PC-9 (cell line): Measurements from ENCODE around the gene RIBC2. TPM values are rescaled to one million over a fixed set of nuclear protein-coding genes. Genes with fewer than 3 reads are reported as not detected.

ENCODE experiments used
- BruUV-seq: library from RNA; stranded (reverse); fragments of 400-500 nt; replicated peaks from 2 replicates; lab custom pipeline; 2021; lab: Mats Ljungman, UMichigan
- CTCF ChIA-PET: fragments of 300-600 bp; sonication (Branson Sonifier 250); formaldehyde crosslinking; loops from one replicate; lab custom pipeline; 2022; ENCODE audit warnings: antibody characterized with exemption; lab: Charles Lee
- POLR2A ChIA-PET: fragments of 300-600 bp; sonication (Branson Sonifier 250); formaldehyde crosslinking; loops from one replicate; lab custom pipeline; 2022; ENCODE audit warnings: antibody characterized with exemption; ENCODE audit not compliant: unreplicated experiment; lab: Charles Lee
- DNase-seq, 2 experiments: peaks; one replicate each; pipeline versions ENCODE4 v3.0.0 to v3.0.0-alpha.2; 2015 to 2022; ENCODE audit warnings: mixed read lengths in 1 of 2
- H2AFZ ChIP-seq: fragments of 200-600 bp; sonication (generic); 2 replicates; pipeline ENCODE4 v1.8.1; 2017; ENCODE audit warnings: antibody characterized with exemption
- H3F3A ChIP-seq: fragments of 200-600 bp; sonication (generic); 2 replicates; pipeline ENCODE4 v1.8.1; 2017; ENCODE audit warnings: antibody characterized with exemption, mild to moderate bottlenecking, low read depth; ENCODE audit not compliant: insufficient read depth
- H3K27ac ChIP-seq: fragments of 200-600 bp; sonication (generic); 2 replicates; pipeline ENCODE4 v1.6.1; 2016; ENCODE audit warnings: mixed run types
- H3K27me3 ChIP-seq: fragments of 200-600 bp; sonication (generic); 2 replicates; pipeline ENCODE4 v1.6.1; 2016; ENCODE audit warnings: low read depth, mixed run types; ENCODE audit not compliant: insufficient read depth
- H3K36me3 ChIP-seq: fragments of 200-600 bp; sonication (generic); 2 replicates; pipeline ENCODE4 v1.6.1; 2016; ENCODE audit warnings: low read depth, mixed run types
- H3K4me1 ChIP-seq: fragments of 200-600 bp; sonication (generic); replicated peaks from 2 replicates; pipeline ENCODE4 v1.6.1; 2016; ENCODE audit warnings: mixed run types; ENCODE audit not compliant: insufficient read depth
- H3K4me2 ChIP-seq: fragments of 200-600 bp; sonication (generic); 2 replicates; pipeline ENCODE4 v1.6.1; 2017; ENCODE audit warnings: mixed run types
- H3K4me3 ChIP-seq: fragments of 200-600 bp; sonication (generic); 2 replicates; pipeline ENCODE4 v1.6.1; 2016; ENCODE audit warnings: mixed run types
- H3K79me2 ChIP-seq: fragments of 200-600 bp; sonication (generic); 2 replicates; pipeline ENCODE4 v1.6.1; 2017; ENCODE audit warnings: low read depth, mixed run types
- H3K9me2 ChIP-seq: fragments of 200-600 bp; sonication (generic); 2 replicates; pipeline ENCODE4 v1.8.1; 2017; ENCODE audit warnings: mild to moderate bottlenecking; ENCODE audit not compliant: insufficient read depth
- H3K9me3 ChIP-seq: fragments of 200-600 bp; sonication (generic); 2 replicates; pipeline ENCODE4 v1.8.1; 2016; ENCODE audit warnings: low read depth; ENCODE audit not compliant: insufficient read depth
- H4K20me1 ChIP-seq: fragments of 200-600 bp; sonication (generic); 2 replicates; pipeline ENCODE4 v1.8.1; 2017; ENCODE audit not compliant: insufficient read depth
- EZH2 ChIP-seq: fragments of 200-600 bp; sonication (generic); IDR thresholded peaks from 2 replicates; pipeline ENCODE4 v1.8.0; 2017; ENCODE audit warnings: antibody characterized with exemption, low read depth
- intact Hi-C: fragments of 100-400 bp; cut with micrococcal nuclease; formaldehyde crosslinking; loops from one replicate; pipeline ENCODE4 v1.10.0; 2022; ENCODE audit not compliant: unreplicated experiment
- total RNA-seq: library from RNA; stranded (reverse); gene quantifications from 2 replicates; pipeline ENCODE4 v1.2.3, GENCODE V29; 2021
- TF ChIP-seq, protein P1 (sequence below): fragments of 200-600 bp; sonication (generic); conservative IDR thresholded peaks from 2 replicates; pipeline ENCODE4 v1.6.1; 2017; ENCODE audit warnings: mixed run types, antibody characterized with exemption, mild to moderate bottlenecking, moderate library complexity

Gene RIBC2
- total RNA-seq, 1 experiment from 2014 or later, result 11.0 TPM

DNA sequence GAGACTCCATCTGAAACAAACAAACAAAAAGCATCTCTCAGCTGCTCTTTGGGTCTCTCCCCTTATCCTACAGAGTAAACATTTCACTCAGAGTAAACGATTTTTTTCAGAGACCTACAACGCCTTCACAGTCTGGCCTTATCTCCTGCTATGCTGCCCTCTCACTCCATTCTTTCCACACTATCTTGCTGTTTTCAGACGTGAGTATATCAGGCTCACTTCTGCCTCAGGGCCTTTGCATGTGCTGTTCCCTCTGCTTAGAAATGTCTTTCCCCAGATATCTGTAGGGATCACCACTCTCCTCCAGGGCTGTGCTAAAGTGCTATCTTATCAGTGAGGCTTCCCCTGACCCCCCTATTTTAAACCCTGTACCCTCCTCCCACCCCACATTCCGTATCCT lies 6.5 kb downstream of the RIBC2 start:
- intact Hi-C loops, result loop anchor here (5.0 kb wide), 2 partner anchors 97 to 153 kb away; no protein-coding TSS in a partner anchor
- Histone ChIP-seq H3K4me1 (peaks cover 19% of the 10 kb centered on the region), H3K79me2 (no peaks in the 10 kb centered on the region), H3K9me2 (no peaks in the 10 kb centered on the region), H3K27me3 (no peaks in the 10 kb centered on the region), H4K20me1 (no peaks in the 10 kb centered on the region), H3K36me3 (no peaks in the 10 kb centered on the region), H2AFZ (no peak overlapping the region), H3F3A (peaks cover 24% of the 10 kb centered on the region), H3K4me3 (no peak overlapping the region), H3K4me2 (no peak overlapping the region), H3K27ac (no peak overlapping the region), H3K9me3 (no peaks in the 10 kb centered on the region)
- DNase-seq, result no peak
- TF ChIP-seq, protein P1, sequence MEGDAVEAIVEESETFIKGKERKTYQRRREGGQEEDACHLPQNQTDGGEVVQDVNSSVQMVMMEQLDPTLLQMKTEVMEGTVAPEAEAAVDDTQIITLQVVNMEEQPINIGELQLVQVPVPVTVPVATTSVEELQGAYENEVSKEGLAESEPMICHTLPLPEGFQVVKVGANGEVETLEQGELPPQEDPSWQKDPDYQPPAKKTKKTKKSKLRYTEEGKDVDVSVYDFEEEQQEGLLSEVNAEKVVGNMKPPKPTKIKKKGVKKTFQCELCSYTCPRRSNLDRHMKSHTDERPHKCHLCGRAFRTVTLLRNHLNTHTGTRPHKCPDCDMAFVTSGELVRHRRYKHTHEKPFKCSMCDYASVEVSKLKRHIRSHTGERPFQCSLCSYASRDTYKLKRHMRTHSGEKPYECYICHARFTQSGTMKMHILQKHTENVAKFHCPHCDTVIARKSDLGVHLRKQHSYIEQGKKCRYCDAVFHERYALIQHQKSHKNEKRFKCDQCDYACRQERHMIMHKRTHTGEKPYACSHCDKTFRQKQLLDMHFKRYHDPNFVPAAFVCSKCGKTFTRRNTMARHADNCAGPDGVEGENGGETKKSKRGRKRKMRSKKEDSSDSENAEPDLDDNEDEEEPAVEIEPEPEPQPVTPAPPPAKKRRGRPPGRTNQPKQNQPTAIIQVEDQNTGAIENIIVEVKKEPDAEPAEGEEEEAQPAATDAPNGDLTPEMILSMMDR, result no peak
- no peak for TF ChIP-seq EZH2
- no TSS peak for BruUV-seq
- CTCF ChIA-PET, result no interaction called here
- POLR2A ChIA-PET, result no interaction called here

DNA sequence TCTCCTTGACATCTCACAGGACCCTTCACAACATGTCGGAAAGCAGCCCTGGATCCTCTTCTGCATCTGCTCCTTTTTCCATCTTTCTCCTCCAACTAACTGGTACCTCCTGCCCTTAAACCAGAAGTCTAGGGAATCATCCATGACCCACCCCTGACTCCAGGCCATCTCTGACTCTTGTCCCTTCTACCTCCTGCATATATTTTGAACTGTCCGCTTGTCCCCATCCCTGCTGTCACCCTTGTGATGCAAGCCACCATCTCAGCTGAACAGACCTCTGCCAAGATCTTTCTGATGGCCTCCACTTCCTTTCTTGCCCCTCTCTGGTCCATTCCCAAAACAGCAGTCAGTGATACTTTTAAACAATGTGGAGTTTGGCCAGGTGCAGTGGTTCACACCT lies 7.0 kb downstream of the RIBC2 start:
- Histone ChIP-seq H3K27ac (no peak overlapping the region), H3K9me2 (no peaks in the 10 kb centered on the region), H4K20me1 (no peaks in the 10 kb centered on the region), H3K4me1 (peaks cover 24% of the 10 kb centered on the region), H3F3A (peaks cover 24% of the 10 kb centered on the region), H3K27me3 (no peaks in the 10 kb centered on the region), H2AFZ (no peak overlapping the region), H3K79me2 (no peaks in the 10 kb centered on the region), H3K4me3 (no peak overlapping the region), H3K36me3 (no peaks in the 10 kb centered on the region), H3K4me2 (no peak overlapping the region), H3K9me3 (no peaks in the 10 kb centered on the region)
- CTCF ChIA-PET, result no interaction called here
- intact Hi-C loops, result loop anchor here (5.0 kb wide), 2 partner anchors 97 to 153 kb away; no protein-coding TSS in a partner anchor
- BruUV-seq, result no TSS peak
- TF ChIP-seq, protein P1, result no peak
- no peak for TF ChIP-seq EZH2
- POLR2A ChIA-PET, result no interaction called here
- no peak for DNase-seq

- Histone ChIP-seq H2AFZ (no peak overlapping the region), H3K4me3 (no peak overlapping the region), H3K79me2 (no peaks in the 10 kb centered on the region), H4K20me1 (no peaks in the 10 kb centered on the region), H3K9me3 (no peaks in the 10 kb centered on the region), H3K9me2 (no peaks in the 10 kb centered on the region), H3K36me3 (no peaks in the 10 kb centered on the region), H3K27me3 (no peaks in the 10 kb centered on the region), H3K4me1 (peaks cover 26% of the 10 kb centered on the region), H3F3A (peaks cover 24% of the 10 kb centered on the region), H3K27ac (no peak overlapping the region), H3K4me2 (no peak overlapping the region)
- CTCF ChIA-PET, result no interaction called here
- POLR2A ChIA-PET, result no interaction called here
- no TSS peak for BruUV-seq
- intact Hi-C loops, result loop anchor here (5.0 kb wide), 2 partner anchors 96 to 154 kb away; no protein-coding TSS in a partner anchor
- no peak for TF ChIP-seq EZH2
- TF ChIP-seq, protein P1, result no peak
- DNase-seq, result no peak
These were observed 8.0 kb downstream of the RIBC2 start for GRCh38 chr22:45421349-45422055.
